ENCODE data around the gene KRT8. TPM values are rescaled to one million over a fixed set of nuclear protein-coding genes. Genes with fewer than 3 reads are reported as not detected.

KRT8 gene
- polyA plus RNA-seq, 1 donor from 2014 or later: 0.46 TPM

DNA sequence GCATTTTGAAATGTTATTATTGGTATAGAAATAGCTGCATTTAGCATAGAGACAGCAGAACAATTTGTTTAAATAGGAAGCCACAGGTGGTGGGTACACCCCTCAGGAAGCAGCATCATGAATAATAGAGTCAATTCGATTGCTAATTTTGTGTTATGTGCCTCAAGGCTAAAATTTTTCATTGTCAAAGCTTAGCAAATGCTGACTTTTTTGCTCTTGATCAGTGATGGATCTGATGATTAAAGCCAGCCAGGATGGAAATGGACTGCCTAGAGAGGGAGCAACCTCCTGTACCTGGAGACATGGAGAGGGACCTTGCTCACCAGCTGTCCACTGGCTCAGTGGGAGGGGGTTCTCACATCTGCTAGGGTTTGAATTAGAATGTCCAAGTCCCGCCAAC is 4.5 kb upstream of the KRT8 start:
- no peaks in the 10 kb centered on the region for H3K9me3 ChIP-seq (ENCODE audit: low read length)
- H3K79me2 ChIP-seq (replicated peaks; ENCODE audit: insufficient read depth, low read length): no peaks in the 10 kb centered on the region
- H3F3A ChIP-seq (ENCODE audit: insufficient read depth, low read length, poor library complexity, severe bottlenecking): no peaks in the 10 kb centered on the region
- no peak overlapping the region for H3K9ac ChIP-seq (ENCODE audit: low read length)
- H3K27me3 ChIP-seq (ENCODE audit: insufficient read depth, low read depth, low read length): peaks cover 2% of the 10 kb centered on the region
- no peak overlapping the region for H3K4me2 ChIP-seq (ENCODE audit: low read length)
- H3K9me2 ChIP-seq (ENCODE audit: insufficient read depth, low read length): no peaks in the 10 kb centered on the region
- H2AFZ ChIP-seq (ENCODE audit: low read depth, low read length): no peak overlapping the region
- no peaks in the 10 kb centered on the region for H4K20me1 ChIP-seq (ENCODE audit: insufficient read depth)
- H3K27ac ChIP-seq (ENCODE audit: low read length): no peak overlapping the region
- H3K4me3 ChIP-seq (ENCODE audit: low read length): no peak overlapping the region
- no peaks in the 10 kb centered on the region for H3K36me3 ChIP-seq (ENCODE audit: insufficient read depth, low read length)
- TF ChIP-seq EP300 (conservative IDR thresholded peaks at IDR 0.05; ENCODE audit: poor library complexity, severe bottlenecking) (no peak), EZH2 (IDR thresholded peaks at IDR 0.05; ENCODE audit: borderline replicate concordance, insufficient read depth, low read length, poor library complexity, severe bottlenecking) (no peak)

DNA sequence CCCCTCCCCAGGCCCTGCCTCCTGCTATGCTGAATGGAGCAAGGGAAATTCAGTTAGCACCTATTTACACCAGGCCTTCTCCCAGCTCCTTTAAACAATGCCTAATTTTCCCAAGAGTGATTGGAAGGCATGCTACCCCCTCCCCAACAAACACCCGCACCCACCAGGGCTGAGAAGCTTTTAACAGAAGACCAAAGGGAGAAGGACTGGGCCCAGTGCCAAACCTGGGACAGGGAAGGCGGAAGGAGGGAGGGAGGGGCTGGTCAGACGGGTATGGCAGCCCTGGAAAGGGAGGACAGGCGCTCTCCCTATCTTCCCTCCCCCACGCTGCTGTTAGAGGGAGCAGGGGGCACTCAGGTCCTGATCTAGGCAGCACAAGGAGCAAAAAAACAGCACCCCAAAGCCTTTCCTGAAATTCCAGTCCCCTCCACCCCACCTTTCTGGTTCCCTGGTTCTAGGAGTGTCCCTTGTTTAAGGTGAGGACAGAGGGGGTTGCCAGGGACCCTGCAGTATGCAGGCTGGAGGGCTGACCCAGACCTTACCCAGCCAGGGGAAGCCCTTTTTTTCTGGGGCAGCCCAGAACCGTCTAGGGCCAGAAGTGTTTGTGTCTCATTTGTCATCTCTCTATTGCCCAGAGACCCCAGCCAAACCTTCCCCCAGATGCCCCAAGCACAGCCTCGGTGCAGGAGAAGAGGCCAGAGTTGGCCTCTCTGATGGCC is 2.4 kb upstream of the KRT8 start:
- Histone ChIP-seq H3K4me3 (ENCODE audit: low read length) (no peak overlapping the region), H3K9ac (ENCODE audit: low read length) (no peak overlapping the region), H3F3A (ENCODE audit: insufficient read depth, low read length, poor library complexity, severe bottlenecking) (no peaks in the 10 kb centered on the region), H3K4me2 (ENCODE audit: low read length) (no peak overlapping the region), H3K9me2 (ENCODE audit: insufficient read depth, low read length) (no peaks in the 10 kb centered on the region), H3K36me3 (ENCODE audit: insufficient read depth, low read length) (no peaks in the 10 kb centered on the region), H3K79me2 (replicated peaks; ENCODE audit: insufficient read depth, low read length) (no peaks in the 10 kb centered on the region), H3K27ac (ENCODE audit: low read length) (no peak overlapping the region), H3K9me3 (ENCODE audit: low read length) (no peaks in the 10 kb centered on the region), H4K20me1 (ENCODE audit: insufficient read depth) (no peaks in the 10 kb centered on the region), H3K27me3 (ENCODE audit: insufficient read depth, low read depth, low read length) (peaks cover 15% of the 10 kb centered on the region), H2AFZ (ENCODE audit: low read depth, low read length) (no peak overlapping the region)
- TF ChIP-seq, protein P1, sequence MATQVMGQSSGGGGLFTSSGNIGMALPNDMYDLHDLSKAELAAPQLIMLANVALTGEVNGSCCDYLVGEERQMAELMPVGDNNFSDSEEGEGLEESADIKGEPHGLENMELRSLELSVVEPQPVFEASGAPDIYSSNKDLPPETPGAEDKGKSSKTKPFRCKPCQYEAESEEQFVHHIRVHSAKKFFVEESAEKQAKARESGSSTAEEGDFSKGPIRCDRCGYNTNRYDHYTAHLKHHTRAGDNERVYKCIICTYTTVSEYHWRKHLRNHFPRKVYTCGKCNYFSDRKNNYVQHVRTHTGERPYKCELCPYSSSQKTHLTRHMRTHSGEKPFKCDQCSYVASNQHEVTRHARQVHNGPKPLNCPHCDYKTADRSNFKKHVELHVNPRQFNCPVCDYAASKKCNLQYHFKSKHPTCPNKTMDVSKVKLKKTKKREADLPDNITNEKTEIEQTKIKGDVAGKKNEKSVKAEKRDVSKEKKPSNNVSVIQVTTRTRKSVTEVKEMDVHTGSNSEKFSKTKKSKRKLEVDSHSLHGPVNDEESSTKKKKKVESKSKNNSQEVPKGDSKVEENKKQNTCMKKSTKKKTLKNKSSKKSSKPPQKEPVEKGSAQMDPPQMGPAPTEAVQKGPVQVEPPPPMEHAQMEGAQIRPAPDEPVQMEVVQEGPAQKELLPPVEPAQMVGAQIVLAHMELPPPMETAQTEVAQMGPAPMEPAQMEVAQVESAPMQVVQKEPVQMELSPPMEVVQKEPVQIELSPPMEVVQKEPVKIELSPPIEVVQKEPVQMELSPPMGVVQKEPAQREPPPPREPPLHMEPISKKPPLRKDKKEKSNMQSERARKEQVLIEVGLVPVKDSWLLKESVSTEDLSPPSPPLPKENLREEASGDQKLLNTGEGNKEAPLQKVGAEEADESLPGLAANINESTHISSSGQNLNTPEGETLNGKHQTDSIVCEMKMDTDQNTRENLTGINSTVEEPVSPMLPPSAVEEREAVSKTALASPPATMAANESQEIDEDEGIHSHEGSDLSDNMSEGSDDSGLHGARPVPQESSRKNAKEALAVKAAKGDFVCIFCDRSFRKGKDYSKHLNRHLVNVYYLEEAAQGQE (IDR thresholded peaks at IDR 0.05; ENCODE audit: borderline replicate concordance): no peak
- TF ChIP-seq EP300 (conservative IDR thresholded peaks at IDR 0.05; ENCODE audit: poor library complexity, severe bottlenecking) (no peak), SMC3 (conservative IDR thresholded peaks at IDR 0.05; ENCODE audit: poor library complexity) (no peak), MXI1 (conservative IDR thresholded peaks at IDR 0.05; ENCODE audit: poor library complexity, severe bottlenecking) (no peak), RAD21 (conservative IDR thresholded peaks at IDR 0.05) (no peak), TAF1 (IDR thresholded peaks at IDR 0.05; ENCODE audit: low read depth) (no peak), EZH2 (IDR thresholded peaks at IDR 0.05; ENCODE audit: borderline replicate concordance, insufficient read depth, low read length, poor library complexity, severe bottlenecking) (no peak), POLR2AphosphoS5 (IDR thresholded peaks at IDR 0.05) (no peak)
- TF ChIP-seq, protein P2, sequence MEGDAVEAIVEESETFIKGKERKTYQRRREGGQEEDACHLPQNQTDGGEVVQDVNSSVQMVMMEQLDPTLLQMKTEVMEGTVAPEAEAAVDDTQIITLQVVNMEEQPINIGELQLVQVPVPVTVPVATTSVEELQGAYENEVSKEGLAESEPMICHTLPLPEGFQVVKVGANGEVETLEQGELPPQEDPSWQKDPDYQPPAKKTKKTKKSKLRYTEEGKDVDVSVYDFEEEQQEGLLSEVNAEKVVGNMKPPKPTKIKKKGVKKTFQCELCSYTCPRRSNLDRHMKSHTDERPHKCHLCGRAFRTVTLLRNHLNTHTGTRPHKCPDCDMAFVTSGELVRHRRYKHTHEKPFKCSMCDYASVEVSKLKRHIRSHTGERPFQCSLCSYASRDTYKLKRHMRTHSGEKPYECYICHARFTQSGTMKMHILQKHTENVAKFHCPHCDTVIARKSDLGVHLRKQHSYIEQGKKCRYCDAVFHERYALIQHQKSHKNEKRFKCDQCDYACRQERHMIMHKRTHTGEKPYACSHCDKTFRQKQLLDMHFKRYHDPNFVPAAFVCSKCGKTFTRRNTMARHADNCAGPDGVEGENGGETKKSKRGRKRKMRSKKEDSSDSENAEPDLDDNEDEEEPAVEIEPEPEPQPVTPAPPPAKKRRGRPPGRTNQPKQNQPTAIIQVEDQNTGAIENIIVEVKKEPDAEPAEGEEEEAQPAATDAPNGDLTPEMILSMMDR (IDR thresholded peaks at IDR 0.05; ENCODE audit: poor library complexity, severe bottlenecking): no peak
